Measurements from ENCODE around the gene ARMC12.

DNA sequence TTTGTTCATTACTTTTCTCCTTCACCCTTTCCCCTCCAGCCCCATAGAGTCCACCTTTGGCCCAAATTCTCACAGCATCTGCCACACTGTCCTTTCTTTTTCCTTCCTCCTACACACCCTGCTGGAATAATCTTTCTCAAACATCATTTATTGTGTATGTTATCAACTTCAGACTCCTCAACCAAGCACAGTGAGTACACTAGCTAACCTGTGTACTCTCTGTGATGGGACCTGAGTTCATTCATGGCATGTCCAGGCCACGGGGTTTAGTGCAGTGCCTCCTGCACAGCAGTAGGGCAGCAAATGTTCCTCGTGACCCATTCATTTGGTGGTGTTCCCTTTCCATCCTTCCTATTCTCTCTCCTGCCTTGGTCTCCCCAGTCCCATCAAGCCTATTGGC lies 7.1 kb upstream of the ARMC12 start:
- TF ChIP-seq POLR2A (IDR thresholded peaks at IDR 0.05; ENCODE audit: low read depth, low read length) (no peak), TAF1 (IDR thresholded peaks at IDR 0.05; ENCODE audit: borderline replicate concordance, low read depth, low read length) (no peak)

Data from GM12892 (cell line).